ENCODE data around the gene SLC17A6.

Gene SLC17A6

DNA sequence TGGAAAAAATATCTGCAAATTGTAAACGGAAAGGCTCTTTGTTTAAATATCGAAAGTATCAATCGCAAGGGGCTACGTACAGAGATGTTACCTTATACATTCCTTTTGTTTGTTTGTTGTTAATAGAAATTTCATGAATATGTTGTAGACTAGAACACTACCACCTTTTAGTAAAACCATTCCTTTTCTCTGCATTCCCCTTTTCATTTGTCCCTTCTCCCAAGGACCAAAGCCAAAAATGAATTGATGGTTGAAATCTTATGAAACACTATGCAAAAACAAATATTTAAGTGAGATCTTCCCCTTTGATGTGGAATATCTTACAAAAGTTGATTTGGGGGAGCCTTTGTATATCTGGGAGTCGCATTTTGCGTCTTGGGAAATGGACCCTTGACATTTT, 2.1 kb downstream of the SLC17A6 start:
- DNase-seq (ENCODE audit: low read depth, low spot score): no peak
- H3K4me3 ChIP-seq (ENCODE audit: insufficient read length, low read depth): no peak overlapping the region
- H3K36me3 ChIP-seq (ENCODE audit: insufficient read depth, insufficient read length, low read length): no peaks in the 10 kb centered on the region
- peaks cover 26% of the 10 kb centered on the region for H3K27me3 ChIP-seq (ENCODE audit: insufficient read depth, insufficient read length)
- no peaks in the 10 kb centered on the region for H3K4me1 ChIP-seq (ENCODE audit: insufficient read depth, insufficient read length)
- no peak overlapping the region for H3K9ac ChIP-seq (ENCODE audit: insufficient read length, low read depth)
- no peaks in the 10 kb centered on the region for H3K9me3 ChIP-seq (ENCODE audit: insufficient read depth, low read length)
- TF ChIP-seq ZNF274 (IDR thresholded peaks at IDR 0.05; ENCODE audit: low read depth, low read length) (no peak), YY1 (IDR thresholded peaks at IDR 0.05; ENCODE audit: insufficient read depth, insufficient read length) (no peak), SUZ12 (IDR thresholded peaks at IDR 0.05; ENCODE audit: extremely low read depth, insufficient read depth, insufficient read length) (no peak)

DNA sequence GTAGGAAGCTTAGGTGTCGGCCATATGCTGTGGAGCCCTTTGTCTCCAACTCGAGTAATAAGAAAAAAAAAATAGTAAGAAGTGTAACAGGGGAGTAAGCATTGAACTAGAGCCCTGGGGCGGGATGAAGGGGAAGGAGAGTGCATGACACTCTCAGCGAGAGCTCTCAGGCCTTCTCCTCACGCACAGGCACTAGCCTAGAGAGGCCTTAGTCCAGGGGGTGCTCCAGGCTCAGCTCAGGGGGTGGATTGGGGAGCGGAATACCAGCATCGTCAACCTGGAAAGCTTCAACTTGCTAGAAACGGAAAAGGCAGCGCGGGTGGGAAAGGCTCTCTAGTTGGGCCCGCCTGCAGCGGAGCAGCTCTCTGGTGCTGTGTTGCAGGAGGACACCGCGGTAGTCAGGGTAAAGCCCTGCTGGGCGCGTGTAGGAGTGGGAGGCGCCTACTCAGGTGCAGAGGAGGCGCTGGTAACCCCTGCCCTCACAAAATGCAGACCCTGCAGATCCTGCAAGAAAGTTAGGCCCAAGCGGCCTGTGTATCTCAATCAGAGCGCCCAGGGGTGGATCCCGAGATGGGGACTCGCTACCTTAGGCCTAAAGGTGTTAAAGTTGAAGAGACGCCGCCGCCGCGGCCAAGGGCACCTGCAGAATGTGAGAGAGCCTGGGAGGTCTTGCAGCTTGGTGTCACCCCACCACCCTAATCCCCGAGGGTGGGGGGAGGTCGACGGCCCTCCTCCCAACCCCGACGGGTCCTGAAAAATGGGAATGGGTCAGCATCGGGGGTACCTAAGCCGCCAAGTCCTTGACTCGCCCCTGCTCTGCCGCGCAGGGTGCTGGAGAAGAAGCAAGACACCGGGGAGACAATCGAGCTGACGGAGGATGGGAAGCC, 2.8 kb downstream of the SLC17A6 start:
- H3K4me1 ChIP-seq (ENCODE audit: insufficient read depth, insufficient read length): no peaks in the 10 kb centered on the region
- H3K27me3 ChIP-seq (ENCODE audit: insufficient read depth, insufficient read length): peaks cover 26% of the 10 kb centered on the region
- DNase-seq (ENCODE audit: low read depth, low spot score): no peak
- H3K36me3 ChIP-seq (ENCODE audit: insufficient read depth, insufficient read length, low read length): no peaks in the 10 kb centered on the region
- TF ChIP-seq SUZ12 (IDR thresholded peaks at IDR 0.05; ENCODE audit: extremely low read depth, insufficient read depth, insufficient read length) (no peak), YY1 (IDR thresholded peaks at IDR 0.05; ENCODE audit: insufficient read depth, insufficient read length) (no peak), ZNF274 (IDR thresholded peaks at IDR 0.05; ENCODE audit: low read depth, low read length) (no peak)
- no peaks in the 10 kb centered on the region for H3K9me3 ChIP-seq (ENCODE audit: insufficient read depth, low read length)
- no peak overlapping the region for H3K9ac ChIP-seq (ENCODE audit: insufficient read length, low read depth)
- H3K4me3 ChIP-seq (ENCODE audit: insufficient read length, low read depth): no peak overlapping the region

DNA sequence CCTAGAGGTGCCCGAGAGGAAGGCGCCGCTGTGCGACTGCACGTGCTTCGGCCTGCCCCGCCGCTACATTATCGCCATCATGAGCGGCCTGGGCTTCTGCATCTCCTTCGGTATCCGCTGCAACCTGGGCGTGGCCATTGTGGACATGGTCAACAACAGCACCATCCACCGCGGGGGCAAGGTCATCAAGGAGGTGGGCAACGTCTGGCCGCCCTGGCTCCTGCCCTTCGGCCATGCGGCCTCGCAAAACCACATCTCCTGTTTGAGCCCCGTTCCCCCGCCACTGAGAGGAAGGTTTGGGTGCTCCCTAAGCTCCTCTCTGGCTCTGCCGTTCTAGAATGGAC, 3.4 kb downstream of the SLC17A6 start:
- Histone ChIP-seq H3K4me3 (ENCODE audit: insufficient read length, low read depth) (no peak overlapping the region), H3K9me3 (ENCODE audit: insufficient read depth, low read length) (no peaks in the 10 kb centered on the region), H3K9ac (ENCODE audit: insufficient read length, low read depth) (no peak overlapping the region), H3K36me3 (ENCODE audit: insufficient read depth, insufficient read length, low read length) (no peaks in the 10 kb centered on the region), H3K4me1 (ENCODE audit: insufficient read depth, insufficient read length) (no peaks in the 10 kb centered on the region), H3K27me3 (ENCODE audit: insufficient read depth, insufficient read length) (peaks cover 26% of the 10 kb centered on the region)
- TF ChIP-seq ZNF274 (IDR thresholded peaks at IDR 0.05; ENCODE audit: low read depth, low read length): no peak
- TF ChIP-seq SUZ12 (IDR thresholded peaks at IDR 0.05; ENCODE audit: extremely low read depth, insufficient read depth, insufficient read length): no peak
- no peak for TF ChIP-seq YY1 (IDR thresholded peaks at IDR 0.05; ENCODE audit: insufficient read depth, insufficient read length)
- DNase-seq (ENCODE audit: low read depth, low spot score): no peak

DNA sequence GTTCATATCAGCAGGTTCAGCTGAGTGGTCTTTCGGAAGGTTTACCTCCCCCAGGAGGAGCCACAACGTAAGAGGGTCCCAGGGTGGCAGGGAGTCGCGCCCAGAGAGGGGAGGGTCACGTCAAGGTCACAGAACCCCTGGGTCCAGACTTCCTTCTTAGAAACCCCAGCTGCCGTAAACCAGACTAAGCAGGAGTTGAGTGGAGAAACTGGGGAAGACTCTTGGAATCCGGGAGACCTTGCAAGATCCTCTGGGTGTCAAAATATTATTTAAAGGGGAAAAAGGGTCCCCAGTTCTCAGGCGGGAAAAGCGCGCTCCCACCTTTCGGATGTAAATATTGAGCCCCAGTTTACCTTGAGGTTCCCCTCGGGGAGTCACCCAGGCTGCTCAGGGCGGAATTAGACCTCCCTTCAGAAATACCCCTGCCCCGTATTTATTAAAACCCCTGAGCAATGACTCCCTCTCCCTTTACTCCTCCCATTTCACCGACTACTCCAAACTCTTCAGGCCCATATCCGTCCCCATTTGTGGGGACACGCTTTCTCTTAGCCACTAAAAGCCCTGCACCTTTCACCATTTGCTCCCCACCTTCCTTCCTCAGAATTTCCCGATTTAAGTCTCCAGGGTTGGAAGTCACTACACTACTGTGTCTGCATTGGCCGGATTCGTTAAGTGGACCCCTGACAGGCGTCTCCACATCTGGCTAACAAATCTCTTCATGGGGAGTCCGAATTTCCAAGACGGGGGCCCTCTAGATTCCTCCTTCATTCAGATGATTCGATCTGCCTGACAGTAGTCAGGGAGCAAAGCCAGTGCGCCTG, 4.2 kb downstream of the SLC17A6 start:
- Histone ChIP-seq H3K4me3 (ENCODE audit: insufficient read length, low read depth) (no peak overlapping the region), H3K9me3 (ENCODE audit: insufficient read depth, low read length) (no peaks in the 10 kb centered on the region), H3K36me3 (ENCODE audit: insufficient read depth, insufficient read length, low read length) (no peaks in the 10 kb centered on the region), H3K9ac (ENCODE audit: insufficient read length, low read depth) (no peak overlapping the region), H3K27me3 (ENCODE audit: insufficient read depth, insufficient read length) (peaks cover 26% of the 10 kb centered on the region), H3K4me1 (ENCODE audit: insufficient read depth, insufficient read length) (no peaks in the 10 kb centered on the region)
- TF ChIP-seq SUZ12 (IDR thresholded peaks at IDR 0.05; ENCODE audit: extremely low read depth, insufficient read depth, insufficient read length): no peak
- no peak for TF ChIP-seq ZNF274 (IDR thresholded peaks at IDR 0.05; ENCODE audit: low read depth, low read length)
- TF ChIP-seq YY1 (IDR thresholded peaks at IDR 0.05; ENCODE audit: insufficient read depth, insufficient read length): no peak
- DNase-seq (ENCODE audit: low read depth, low spot score): no peak

DNA sequence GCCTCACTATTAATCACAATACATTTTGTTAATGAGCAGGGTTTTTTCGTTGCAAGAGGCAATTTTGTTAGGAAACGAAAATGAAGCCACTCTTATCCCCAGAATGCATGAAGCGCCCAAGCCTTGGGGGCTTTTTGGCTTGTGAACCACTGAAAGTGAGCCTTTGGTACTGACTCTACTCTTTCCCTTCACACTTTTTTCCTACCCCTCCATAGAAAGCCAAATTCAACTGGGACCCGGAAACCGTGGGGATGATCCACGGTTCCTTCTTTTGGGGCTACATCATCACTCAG, 4.8 kb downstream of the SLC17A6 start:
- H3K27me3 ChIP-seq (ENCODE audit: insufficient read depth, insufficient read length): peaks cover 23% of the 10 kb centered on the region
- no peaks in the 10 kb centered on the region for H3K9me3 ChIP-seq (ENCODE audit: insufficient read depth, low read length)
- no peak for TF ChIP-seq YY1 (IDR thresholded peaks at IDR 0.05; ENCODE audit: insufficient read depth, insufficient read length)
- H3K4me3 ChIP-seq (ENCODE audit: insufficient read length, low read depth): no peak overlapping the region
- no peak for DNase-seq (ENCODE audit: low read depth, low spot score)
- H3K4me1 ChIP-seq (ENCODE audit: insufficient read depth, insufficient read length): no peaks in the 10 kb centered on the region
- no peak overlapping the region for H3K9ac ChIP-seq (ENCODE audit: insufficient read length, low read depth)
- H3K36me3 ChIP-seq (ENCODE audit: insufficient read depth, insufficient read length, low read length): no peaks in the 10 kb centered on the region

DNA sequence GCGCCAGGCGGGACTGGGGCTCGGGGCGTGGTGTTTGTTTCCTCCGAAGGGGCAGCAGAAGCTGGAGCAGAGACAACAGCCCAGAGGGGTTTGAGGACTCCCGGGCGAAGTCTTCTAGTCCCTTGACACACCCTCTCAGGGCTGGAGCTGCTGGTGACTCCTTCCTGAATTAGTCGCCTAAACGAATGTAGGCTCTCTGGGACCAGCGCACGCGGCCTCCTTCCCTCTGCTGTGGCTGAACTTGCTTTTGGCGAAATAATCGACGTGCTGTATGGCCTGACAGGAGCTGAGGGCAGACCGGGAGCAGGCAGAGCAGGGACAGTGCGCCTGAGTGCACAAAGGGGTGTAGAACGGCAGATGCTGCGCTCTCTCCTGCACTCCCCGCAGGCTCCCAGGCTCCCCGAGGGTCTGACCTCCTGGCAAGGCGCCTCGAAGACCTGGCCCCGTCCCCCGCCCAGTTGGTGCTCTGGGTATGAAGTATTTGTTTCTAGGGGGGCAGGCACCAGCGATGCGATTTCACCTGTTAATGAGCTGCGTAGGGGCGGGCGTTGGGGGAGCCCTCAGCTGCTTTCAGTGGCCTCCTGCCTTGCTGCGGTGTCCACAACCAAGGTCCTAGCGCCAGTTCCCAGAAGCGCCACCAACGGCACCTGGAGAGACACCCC, 5.3 kb downstream of the SLC17A6 start:
- H3K27me3 ChIP-seq (ENCODE audit: insufficient read depth, insufficient read length): peaks cover 21% of the 10 kb centered on the region
- peak overlapping the region; percentile 36 for H3K4me3 ChIP-seq (ENCODE audit: insufficient read length, low read depth)
- TF ChIP-seq SUZ12 (IDR thresholded peaks at IDR 0.05; ENCODE audit: extremely low read depth, insufficient read depth, insufficient read length): no peak
- no peak for TF ChIP-seq YY1 (IDR thresholded peaks at IDR 0.05; ENCODE audit: insufficient read depth, insufficient read length)
- TF ChIP-seq ZNF274 (IDR thresholded peaks at IDR 0.05; ENCODE audit: low read depth, low read length): no peak
- no peaks in the 10 kb centered on the region for H3K36me3 ChIP-seq (ENCODE audit: insufficient read depth, insufficient read length, low read length)
- peak overlapping the region; percentile 10 for H3K9ac ChIP-seq (ENCODE audit: insufficient read length, low read depth)
- H3K4me1 ChIP-seq (ENCODE audit: insufficient read depth, insufficient read length): no peaks in the 10 kb centered on the region
- no peaks in the 10 kb centered on the region for H3K9me3 ChIP-seq (ENCODE audit: insufficient read depth, low read length)
- no peak for DNase-seq (ENCODE audit: low read depth, low spot score)

DNA sequence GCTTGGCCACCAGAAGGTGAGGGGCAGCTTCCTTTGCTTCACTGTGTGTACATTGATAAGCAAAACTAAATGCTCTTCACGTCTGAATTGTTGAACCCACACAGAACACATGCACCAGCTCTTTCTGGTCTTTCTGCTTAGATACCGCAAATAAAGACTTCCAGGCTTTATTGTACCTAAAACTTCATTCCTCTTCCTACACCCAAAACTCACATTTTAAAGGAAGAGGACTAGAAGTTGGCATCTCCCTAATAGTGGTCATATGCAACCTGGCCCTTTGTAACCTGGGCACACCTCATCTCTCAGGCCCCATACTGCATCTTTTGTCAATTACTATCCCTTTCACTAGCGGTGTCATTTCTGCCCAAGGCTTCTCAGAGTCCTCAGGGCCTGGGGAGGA, 5.9 kb downstream of the SLC17A6 start:
- H3K9me3 ChIP-seq (ENCODE audit: insufficient read depth, low read length): no peaks in the 10 kb centered on the region
- peak overlapping the region; percentile 36 for H3K4me3 ChIP-seq (ENCODE audit: insufficient read length, low read depth)
- no peak overlapping the region for H3K9ac ChIP-seq (ENCODE audit: insufficient read length, low read depth)
- no peaks in the 10 kb centered on the region for H3K36me3 ChIP-seq (ENCODE audit: insufficient read depth, insufficient read length, low read length)
- no peaks in the 10 kb centered on the region for H3K4me1 ChIP-seq (ENCODE audit: insufficient read depth, insufficient read length)
- TF ChIP-seq YY1 (IDR thresholded peaks at IDR 0.05; ENCODE audit: insufficient read depth, insufficient read length) (no peak), SUZ12 (IDR thresholded peaks at IDR 0.05; ENCODE audit: extremely low read depth, insufficient read depth, insufficient read length) (no peak), ZNF274 (IDR thresholded peaks at IDR 0.05; ENCODE audit: low read depth, low read length) (no peak)
- H3K27me3 ChIP-seq (ENCODE audit: insufficient read depth, insufficient read length): peaks cover 21% of the 10 kb centered on the region
- no peak for DNase-seq (ENCODE audit: low read depth, low spot score)
